ENCODE results near the gene SCD5. TPM values are rescaled to one million over a fixed set of nuclear protein-coding genes. Genes with fewer than 3 reads are reported as not detected.

Gene SCD5
- polyA plus RNA-seq, 1 donor from 2014 or later: 212 TPM

- Histone ChIP-seq H4K20me1 (ENCODE audit: insufficient read depth) (no peaks in the 10 kb centered on the region), H3K27ac (ENCODE audit: low read length) (no peak overlapping the region), H3F3A (ENCODE audit: insufficient read depth, low read length, poor library complexity, severe bottlenecking) (no peaks in the 10 kb centered on the region), H3K27me3 (ENCODE audit: insufficient read depth, low read depth, low read length) (no peaks in the 10 kb centered on the region), H3K9me3 (ENCODE audit: low read length) (no peaks in the 10 kb centered on the region), H3K9ac (ENCODE audit: low read length) (no peak overlapping the region), H3K9me2 (ENCODE audit: insufficient read depth, low read length) (no peaks in the 10 kb centered on the region), H3K36me3 (ENCODE audit: insufficient read depth, low read length) (no peaks in the 10 kb centered on the region), H3K4me3 (ENCODE audit: low read length) (no peak overlapping the region), H3K79me2 (replicated peaks; ENCODE audit: insufficient read depth, low read length) (no peaks in the 10 kb centered on the region), H2AFZ (ENCODE audit: low read depth, low read length) (no peak overlapping the region), H3K4me2 (ENCODE audit: low read length) (no peak overlapping the region)
- TF ChIP-seq REST (IDR thresholded peaks at IDR 0.05; ENCODE audit: borderline replicate concordance): no peak
Measured at GRCh38 chr4:82626251-82626868, 172.2 kb downstream of the SCD5 start.

GRCh38 chr4:82624819-82625218 lies 173.8 kb downstream of the SCD5 start:
- H3K4me2 ChIP-seq (ENCODE audit: low read length): no peak overlapping the region
- no peak overlapping the region for H2AFZ ChIP-seq (ENCODE audit: low read depth, low read length)
- no peaks in the 10 kb centered on the region for H3K79me2 ChIP-seq (replicated peaks; ENCODE audit: insufficient read depth, low read length)
- TF ChIP-seq, protein P1, sequence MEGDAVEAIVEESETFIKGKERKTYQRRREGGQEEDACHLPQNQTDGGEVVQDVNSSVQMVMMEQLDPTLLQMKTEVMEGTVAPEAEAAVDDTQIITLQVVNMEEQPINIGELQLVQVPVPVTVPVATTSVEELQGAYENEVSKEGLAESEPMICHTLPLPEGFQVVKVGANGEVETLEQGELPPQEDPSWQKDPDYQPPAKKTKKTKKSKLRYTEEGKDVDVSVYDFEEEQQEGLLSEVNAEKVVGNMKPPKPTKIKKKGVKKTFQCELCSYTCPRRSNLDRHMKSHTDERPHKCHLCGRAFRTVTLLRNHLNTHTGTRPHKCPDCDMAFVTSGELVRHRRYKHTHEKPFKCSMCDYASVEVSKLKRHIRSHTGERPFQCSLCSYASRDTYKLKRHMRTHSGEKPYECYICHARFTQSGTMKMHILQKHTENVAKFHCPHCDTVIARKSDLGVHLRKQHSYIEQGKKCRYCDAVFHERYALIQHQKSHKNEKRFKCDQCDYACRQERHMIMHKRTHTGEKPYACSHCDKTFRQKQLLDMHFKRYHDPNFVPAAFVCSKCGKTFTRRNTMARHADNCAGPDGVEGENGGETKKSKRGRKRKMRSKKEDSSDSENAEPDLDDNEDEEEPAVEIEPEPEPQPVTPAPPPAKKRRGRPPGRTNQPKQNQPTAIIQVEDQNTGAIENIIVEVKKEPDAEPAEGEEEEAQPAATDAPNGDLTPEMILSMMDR (IDR thresholded peaks at IDR 0.05; ENCODE audit: poor library complexity, severe bottlenecking): no peak
- TF ChIP-seq EP300 (conservative IDR thresholded peaks at IDR 0.05; ENCODE audit: poor library complexity, severe bottlenecking) (no peak), POLR2AphosphoS5 (IDR thresholded peaks at IDR 0.05) (no peak), RAD21 (conservative IDR thresholded peaks at IDR 0.05) (no peak)
- H3K9me2 ChIP-seq (ENCODE audit: insufficient read depth, low read length): no peaks in the 10 kb centered on the region
- H3K9me3 ChIP-seq (ENCODE audit: low read length): no peaks in the 10 kb centered on the region
- H3K36me3 ChIP-seq (ENCODE audit: insufficient read depth, low read length): no peaks in the 10 kb centered on the region
- H3K9ac ChIP-seq (ENCODE audit: low read length): no peak overlapping the region
- no peak overlapping the region for H3K27ac ChIP-seq (ENCODE audit: low read length)
- H4K20me1 ChIP-seq (ENCODE audit: insufficient read depth): no peaks in the 10 kb centered on the region
- H3K27me3 ChIP-seq (ENCODE audit: insufficient read depth, low read depth, low read length): no peaks in the 10 kb centered on the region
- H3F3A ChIP-seq (ENCODE audit: insufficient read depth, low read length, poor library complexity, severe bottlenecking): no peaks in the 10 kb centered on the region
- no peak overlapping the region for H3K4me3 ChIP-seq (ENCODE audit: low read length)

DNA sequence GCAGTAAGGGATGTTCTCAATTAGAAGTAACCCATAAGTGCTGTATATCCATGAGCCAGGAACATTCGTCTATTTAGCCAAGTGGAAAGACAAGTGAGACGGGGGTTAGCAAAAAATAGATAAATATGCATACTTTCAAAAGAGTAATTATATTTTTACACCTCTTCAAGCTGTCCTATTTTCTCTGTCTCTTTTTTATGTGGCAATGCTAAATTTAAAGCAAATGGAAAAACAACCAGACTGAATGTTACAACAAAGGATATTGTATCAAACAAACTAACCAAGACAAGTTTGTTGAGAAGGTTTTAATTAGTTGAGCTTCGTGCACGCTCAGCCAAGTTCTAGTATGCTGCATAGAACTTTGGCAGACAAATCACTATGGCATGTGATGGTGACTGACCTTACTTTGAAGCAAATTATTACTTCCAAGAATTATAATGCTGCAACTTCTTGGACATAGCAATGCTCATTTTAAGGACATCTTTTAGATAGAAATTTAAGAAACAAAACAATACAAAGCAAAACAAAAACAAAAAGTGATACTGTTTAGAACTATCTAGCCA lies 175.4 kb downstream of the SCD5 start:
- H3K27ac ChIP-seq (ENCODE audit: low read length): no peak overlapping the region
- TF ChIP-seq, protein P1 (IDR thresholded peaks at IDR 0.05; ENCODE audit: poor library complexity, severe bottlenecking): no peak
- TF ChIP-seq MXI1 (conservative IDR thresholded peaks at IDR 0.05; ENCODE audit: poor library complexity, severe bottlenecking) (no peak), RAD21 (conservative IDR thresholded peaks at IDR 0.05) (no peak), REST (IDR thresholded peaks at IDR 0.05; ENCODE audit: borderline replicate concordance) (no peak), TAF1 (IDR thresholded peaks at IDR 0.05; ENCODE audit: low read depth) (no peak), SMC3 (conservative IDR thresholded peaks at IDR 0.05; ENCODE audit: poor library complexity) (no peak), EZH2 (IDR thresholded peaks at IDR 0.05; ENCODE audit: borderline replicate concordance, insufficient read depth, low read length, poor library complexity, severe bottlenecking) (no peak), EP300 (conservative IDR thresholded peaks at IDR 0.05; ENCODE audit: poor library complexity, severe bottlenecking) (no peak), POLR2AphosphoS5 (IDR thresholded peaks at IDR 0.05) (no peak)
- no peak overlapping the region for H2AFZ ChIP-seq (ENCODE audit: low read depth, low read length)

More for the DNA sequence above, 175.4 kb downstream of the SCD5 start:
- H3K36me3 ChIP-seq (ENCODE audit: insufficient read depth, low read length): no peaks in the 10 kb centered on the region
- no peak overlapping the region for H3K4me2 ChIP-seq (ENCODE audit: low read length)
- no peaks in the 10 kb centered on the region for H3K9me3 ChIP-seq (ENCODE audit: low read length)
- H3K79me2 ChIP-seq (replicated peaks; ENCODE audit: insufficient read depth, low read length): no peaks in the 10 kb centered on the region
- H3F3A ChIP-seq (ENCODE audit: insufficient read depth, low read length, poor library complexity, severe bottlenecking): no peaks in the 10 kb centered on the region
- no peaks in the 10 kb centered on the region for H4K20me1 ChIP-seq (ENCODE audit: insufficient read depth)
- no peak overlapping the region for H3K4me3 ChIP-seq (ENCODE audit: low read length)
- no peaks in the 10 kb centered on the region for H3K27me3 ChIP-seq (ENCODE audit: insufficient read depth, low read depth, low read length)
- H3K9me2 ChIP-seq (ENCODE audit: insufficient read depth, low read length): no peaks in the 10 kb centered on the region
- H3K9ac ChIP-seq (ENCODE audit: low read length): no peak overlapping the region

All from neural cell (in vitro differentiated cells).